ENCODE results near the gene MIPEP.

Gene MIPEP

DNA sequence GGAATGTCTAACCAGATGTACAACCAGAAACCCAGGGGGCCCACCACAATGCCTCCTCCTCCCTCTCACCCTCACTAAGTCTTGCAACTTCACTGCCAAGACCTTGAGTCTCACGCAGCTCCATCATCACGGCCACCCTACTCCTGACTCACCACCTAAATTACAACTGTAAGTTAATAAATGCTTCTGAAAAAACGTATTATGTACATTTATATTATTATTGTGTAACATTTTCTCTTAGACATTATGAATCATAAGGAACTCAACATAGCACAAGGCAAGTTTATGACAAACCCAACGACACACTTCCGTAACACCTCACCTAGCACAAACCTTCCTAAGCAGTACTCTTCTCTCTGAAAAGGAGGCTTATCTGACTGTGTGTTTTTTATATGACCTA, 20.7 kb downstream of the MIPEP start:
- Histone ChIP-seq H3K4me3 (IDR thresholded peaks at IDR 0.05; ENCODE audit: insufficient read depth, low read depth, low read length) (no peak overlapping the region), H4K20me1 (ENCODE audit: insufficient read depth) (no peaks in the 10 kb centered on the region), H3K9ac (no peak overlapping the region), H2AFZ (ENCODE audit: low read depth) (no peak overlapping the region), H3K79me2 (ENCODE audit: insufficient read depth, low read depth) (no peaks in the 10 kb centered on the region), H3K36me3 (ENCODE audit: insufficient read depth) (no peaks in the 10 kb centered on the region), H3K4me1 (ENCODE audit: low read depth, poor library complexity, severe bottlenecking) (peaks cover 14% of the 10 kb centered on the region), H3K4me2 (no peak overlapping the region), H3K27ac (no peak overlapping the region), H3K27me3 (ENCODE audit: insufficient read depth, low read depth) (no peaks in the 10 kb centered on the region)
- TF ChIP-seq, protein P1, sequence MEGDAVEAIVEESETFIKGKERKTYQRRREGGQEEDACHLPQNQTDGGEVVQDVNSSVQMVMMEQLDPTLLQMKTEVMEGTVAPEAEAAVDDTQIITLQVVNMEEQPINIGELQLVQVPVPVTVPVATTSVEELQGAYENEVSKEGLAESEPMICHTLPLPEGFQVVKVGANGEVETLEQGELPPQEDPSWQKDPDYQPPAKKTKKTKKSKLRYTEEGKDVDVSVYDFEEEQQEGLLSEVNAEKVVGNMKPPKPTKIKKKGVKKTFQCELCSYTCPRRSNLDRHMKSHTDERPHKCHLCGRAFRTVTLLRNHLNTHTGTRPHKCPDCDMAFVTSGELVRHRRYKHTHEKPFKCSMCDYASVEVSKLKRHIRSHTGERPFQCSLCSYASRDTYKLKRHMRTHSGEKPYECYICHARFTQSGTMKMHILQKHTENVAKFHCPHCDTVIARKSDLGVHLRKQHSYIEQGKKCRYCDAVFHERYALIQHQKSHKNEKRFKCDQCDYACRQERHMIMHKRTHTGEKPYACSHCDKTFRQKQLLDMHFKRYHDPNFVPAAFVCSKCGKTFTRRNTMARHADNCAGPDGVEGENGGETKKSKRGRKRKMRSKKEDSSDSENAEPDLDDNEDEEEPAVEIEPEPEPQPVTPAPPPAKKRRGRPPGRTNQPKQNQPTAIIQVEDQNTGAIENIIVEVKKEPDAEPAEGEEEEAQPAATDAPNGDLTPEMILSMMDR (conservative IDR thresholded peaks at IDR 0.05; ENCODE audit: low read depth, low read length): no peak

DNA sequence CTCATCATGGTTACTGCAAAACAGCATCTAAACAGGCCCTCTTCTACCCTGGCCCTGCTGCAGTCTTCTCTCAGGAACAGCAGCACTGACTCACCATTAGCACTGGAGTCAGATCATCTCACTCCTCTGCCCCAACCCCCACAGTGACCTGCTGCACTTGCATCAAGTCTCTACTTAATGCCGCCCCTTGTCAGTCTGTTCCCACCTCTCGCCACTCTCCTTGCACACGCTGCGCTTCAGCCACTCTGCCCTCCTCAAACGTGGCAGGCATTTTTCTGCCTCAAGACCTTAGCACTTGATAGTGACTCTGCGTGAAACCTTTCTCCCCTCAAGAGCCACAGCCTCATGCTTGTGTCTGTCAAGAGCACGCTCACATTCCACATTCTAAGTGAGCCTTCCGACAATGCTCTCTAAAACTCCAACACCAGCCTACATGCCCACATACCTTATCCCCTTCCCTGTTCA, 22.1 kb downstream of the MIPEP start:
- H4K20me1 ChIP-seq (ENCODE audit: insufficient read depth): no peaks in the 10 kb centered on the region
- no peaks in the 10 kb centered on the region for H3K27me3 ChIP-seq (ENCODE audit: insufficient read depth, low read depth)
- H3K36me3 ChIP-seq (ENCODE audit: insufficient read depth): no peaks in the 10 kb centered on the region
- TF ChIP-seq, protein P1 (conservative IDR thresholded peaks at IDR 0.05; ENCODE audit: low read depth, low read length): no peak
- no peak overlapping the region for H2AFZ ChIP-seq (ENCODE audit: low read depth)
- no peak overlapping the region for H3K4me2 ChIP-seq
- no peak overlapping the region for H3K27ac ChIP-seq
- peaks cover 14% of the 10 kb centered on the region for H3K4me1 ChIP-seq (ENCODE audit: low read depth, poor library complexity, severe bottlenecking)
- no peak overlapping the region for H3K4me3 ChIP-seq (IDR thresholded peaks at IDR 0.05; ENCODE audit: insufficient read depth, low read depth, low read length)
- H3K9ac ChIP-seq: no peak overlapping the region
- H3K79me2 ChIP-seq (ENCODE audit: insufficient read depth, low read depth): no peaks in the 10 kb centered on the region

DNA sequence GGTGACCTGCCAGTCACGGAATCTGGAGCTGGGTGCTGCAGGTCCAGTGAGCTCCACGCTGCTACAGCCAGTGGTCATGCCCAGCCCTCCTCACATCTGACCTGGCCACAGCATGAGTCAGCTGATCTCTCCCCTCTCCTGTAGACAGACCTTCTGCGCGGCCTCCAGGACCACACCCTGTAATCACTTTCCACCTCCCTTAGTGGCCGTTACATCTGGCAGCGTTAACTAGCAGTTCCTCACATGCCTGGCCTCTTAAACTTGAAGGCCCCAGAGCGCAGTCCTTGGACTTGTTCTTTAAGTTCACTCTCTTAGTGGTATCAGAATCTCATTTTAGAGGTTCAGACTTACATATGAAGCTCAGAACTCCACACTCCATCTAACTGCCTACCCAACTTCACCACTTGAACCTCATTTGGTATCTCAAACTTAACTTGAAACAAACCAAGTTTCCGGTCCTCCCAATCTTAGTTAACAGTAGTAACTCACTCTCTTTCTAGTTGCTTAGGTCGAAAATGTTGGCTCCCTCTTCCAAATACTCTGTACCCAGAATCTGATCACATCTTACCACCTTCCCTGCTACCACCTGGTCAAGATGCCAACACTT, 22.7 kb downstream of the MIPEP start:
- H3K9ac ChIP-seq: no peak overlapping the region
- H3K27ac ChIP-seq: no peak overlapping the region
- no peaks in the 10 kb centered on the region for H3K79me2 ChIP-seq (ENCODE audit: insufficient read depth, low read depth)
- TF ChIP-seq, protein P1 (conservative IDR thresholded peaks at IDR 0.05; ENCODE audit: low read depth, low read length): no peak
- peaks cover 13% of the 10 kb centered on the region for H3K4me1 ChIP-seq (ENCODE audit: low read depth, poor library complexity, severe bottlenecking)
- no peak overlapping the region for H3K4me3 ChIP-seq (IDR thresholded peaks at IDR 0.05; ENCODE audit: insufficient read depth, low read depth, low read length)
- H3K27me3 ChIP-seq (ENCODE audit: insufficient read depth, low read depth): no peaks in the 10 kb centered on the region
- H2AFZ ChIP-seq (ENCODE audit: low read depth): no peak overlapping the region
- H4K20me1 ChIP-seq (ENCODE audit: insufficient read depth): no peaks in the 10 kb centered on the region
- no peak overlapping the region for H3K4me2 ChIP-seq
- no peaks in the 10 kb centered on the region for H3K36me3 ChIP-seq (ENCODE audit: insufficient read depth)

DNA sequence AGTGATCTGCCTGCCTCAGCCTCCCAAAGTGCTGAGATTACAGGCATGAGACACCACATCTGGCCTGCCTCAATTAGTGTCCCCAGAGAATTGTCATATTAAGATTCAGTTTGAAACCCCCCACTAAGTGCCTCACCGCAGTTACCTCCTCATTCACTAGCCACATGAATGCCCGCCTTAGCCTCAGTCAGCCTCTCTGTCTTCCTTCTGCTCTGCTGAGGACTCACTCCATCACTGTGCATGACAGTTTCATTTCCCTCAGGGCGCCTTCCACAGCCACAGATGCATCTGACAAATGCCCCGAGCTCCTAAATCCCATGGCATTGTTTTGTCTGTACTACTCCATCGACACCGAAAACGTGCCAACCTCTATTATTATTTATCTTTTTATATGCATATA, 23.3 kb downstream of the MIPEP start:
- Histone ChIP-seq H2AFZ (ENCODE audit: low read depth) (no peak overlapping the region), H4K20me1 (ENCODE audit: insufficient read depth) (no peaks in the 10 kb centered on the region), H3K4me1 (ENCODE audit: low read depth, poor library complexity, severe bottlenecking) (peaks cover 7% of the 10 kb centered on the region), H3K27ac (no peak overlapping the region), H3K9ac (no peak overlapping the region), H3K79me2 (ENCODE audit: insufficient read depth, low read depth) (no peaks in the 10 kb centered on the region), H3K27me3 (ENCODE audit: insufficient read depth, low read depth) (no peaks in the 10 kb centered on the region), H3K4me3 (IDR thresholded peaks at IDR 0.05; ENCODE audit: insufficient read depth, low read depth, low read length) (no peak overlapping the region), H3K4me2 (no peak overlapping the region), H3K36me3 (ENCODE audit: insufficient read depth) (no peaks in the 10 kb centered on the region)
- TF ChIP-seq, protein P1 (conservative IDR thresholded peaks at IDR 0.05; ENCODE audit: low read depth, low read length): no peak
